GM23338 (cell line): ENCODE measurements around the gene SLC16A12. TPM values are rescaled to one million over a fixed set of nuclear protein-coding genes. Genes with fewer than 3 reads are reported as not detected.

ENCODE experiments used
- ATAC-seq: fragments of 200-7000 bp; cut with Tn5 transposase; 3 replicates; pipeline ENCODE4 v1.9.1; 2020
- DNase-seq: peaks from one replicate; pipeline ENCODE4 v3.0.0-alpha.2; 2015; ENCODE audit warnings: low spot score
- H2AFZ ChIP-seq: fragments of 200-600 bp; sonication (generic); 2 replicates; pipeline ENCODE4 v1.8.0; 2016; ENCODE audit warnings: antibody characterized with exemption, mild to moderate bottlenecking, moderate library complexity
- H3F3A ChIP-seq: fragments of 200-600 bp; sonication (generic); replicated peaks from 2 replicates; pipeline ENCODE4 v1.8.0; 2017; ENCODE audit warnings: antibody characterized with exemption, mixed run types, low read depth
- H3K27ac ChIP-seq: fragments of 200-600 bp; sonication (generic); 2 replicates; pipeline ENCODE4 v1.6.1; 2016; ENCODE audit warnings: low read depth
- H3K27me3 ChIP-seq: fragments of 200-600 bp; sonication (generic); 2 replicates; pipeline ENCODE4 v1.8.0; 2016; ENCODE audit warnings: mild to moderate bottlenecking, mixed run types, moderate library complexity; ENCODE audit not compliant: insufficient read depth
- H3K36me3 ChIP-seq: fragments of 200-600 bp; sonication (generic); 2 replicates; pipeline ENCODE4 v1.8.0; 2016; ENCODE audit warnings: mild to moderate bottlenecking; ENCODE audit not compliant: insufficient read depth
- H3K4me1 ChIP-seq: fragments of 200-600 bp; sonication (generic); 2 replicates; pipeline ENCODE4 v1.8.0; 2016; ENCODE audit warnings: mild to moderate bottlenecking, moderate library complexity; ENCODE audit not compliant: insufficient read depth
- H3K4me2 ChIP-seq: fragments of 200-600 bp; sonication (generic); 2 replicates; pipeline ENCODE4 v1.7.1; 2017; ENCODE audit warnings: mixed run types
- H3K4me3 ChIP-seq: fragments of 200-600 bp; sonication (generic); 2 replicates; pipeline ENCODE4 v1.6.1; 2016; ENCODE audit warnings: mixed run types
- H3K79me2 ChIP-seq: fragments of 200-600 bp; sonication (generic); replicated peaks from 2 replicates; pipeline ENCODE4 v1.8.0; 2017; ENCODE audit warnings: mild to moderate bottlenecking; ENCODE audit not compliant: insufficient read depth
- H3K9me2 ChIP-seq: fragments of 200-600 bp; sonication (generic); 2 replicates; pipeline ENCODE4 v1.8.0; 2017; ENCODE audit not compliant: insufficient read depth
- H4K20me1 ChIP-seq: fragments of 200-600 bp; sonication (generic); replicated peaks from 2 replicates; pipeline ENCODE4 v1.8.0; 2017; ENCODE audit warnings: mild to moderate bottlenecking; ENCODE audit not compliant: insufficient read depth
- H3K27ac Mint-ChIP-seq: 2 replicates; pipeline ENCODE4 v1.8.0; 2020; ENCODE audit warnings: inconsistent platforms, mild to moderate bottlenecking, moderate library complexity, mixed read lengths
- H3K27me3 Mint-ChIP-seq: 3 replicates; pipeline ENCODE4 v1.8.0; 2022; ENCODE audit warnings: low read depth, mild to moderate bottlenecking, moderate library complexity, mixed read lengths, inconsistent platforms; ENCODE audit not compliant: insufficient read depth, poor library complexity
- H3K36me3 Mint-ChIP-seq: 3 replicates; pipeline ENCODE4 v1.8.0; 2021; ENCODE audit warnings: low read depth, mild to moderate bottlenecking, inconsistent platforms, moderate library complexity, mixed read lengths
- H3K4me1 Mint-ChIP-seq: 3 replicates; pipeline ENCODE4 v1.8.0; 2020; ENCODE audit warnings: mild to moderate bottlenecking, inconsistent platforms, mixed read lengths
- H3K4me3 Mint-ChIP-seq: 3 replicates; pipeline ENCODE4 v1.8.0; 2021; ENCODE audit warnings: moderate library complexity, mild to moderate bottlenecking, inconsistent platforms, mixed read lengths
- H3K9me3 Mint-ChIP-seq: 3 replicates; pipeline ENCODE4 v1.8.0; 2020; ENCODE audit warnings: moderate library complexity, mild to moderate bottlenecking, inconsistent platforms, mixed read lengths
- CREB1 ChIP-seq: fragments of 250-450 bp; sonication (Bioruptor Pico); IDR thresholded peaks from 2 replicates; pipeline ENCODE4 v1.5.0; 2020; ENCODE audit warnings: low read depth, mild to moderate bottlenecking, moderate library complexity
- CTCF ChIP-seq, 2 experiments: fragments of 200-600 bp in 1 of 2; sonication (generic) in 1 of 2; conservative IDR thresholded peaks; 2 replicates each; pipeline versions ENCODE4 v1.5.1 to v1.6.1; 2016 to 2017; ENCODE audit warnings: antibody characterized with exemption in 2 of 2, low read depth in 2 of 2, mild to moderate bottlenecking in 2 of 2, moderate library complexity in 1 of 2
- ETS1 ChIP-seq: IDR thresholded peaks from 2 replicates; pipeline ENCODE4 v1.6.1; 2016; ENCODE audit warnings: antibody characterized with exemption
- EZH2 ChIP-seq: fragments of 200-600 bp; sonication (generic); IDR thresholded peaks from one replicate; pipeline ENCODE4 v1.8.0; 2017; ENCODE audit warnings: antibody characterized with exemption, mild to moderate bottlenecking, low read depth; ENCODE audit not compliant: unreplicated experiment
- EZH2phosphoT487 ChIP-seq: fragments of 200-600 bp; sonication (generic); IDR thresholded peaks from one replicate; pipeline ENCODE4 v1.8.1; 2018; ENCODE audit warnings: antibody characterized with exemption; ENCODE audit not compliant: unreplicated experiment
- JUNB ChIP-seq: IDR thresholded peaks from one replicate; pipeline ENCODE4 v1.6.1; 2016; ENCODE audit warnings: antibody characterized with exemption; ENCODE audit not compliant: unreplicated experiment
- NANOG ChIP-seq: IDR thresholded peaks from 2 replicates; pipeline ENCODE4 v1.6.1; 2016; ENCODE audit warnings: antibody characterized with exemption, borderline replicate concordance
- POLR2AphosphoS5 ChIP-seq: IDR thresholded peaks from 2 replicates; pipeline ENCODE4 v1.6.1; 2016; ENCODE audit warnings: antibody characterized with exemption, low read depth
- ZNF114 ChIP-seq: fragments of 250-450 bp; sonication (Bioruptor Pico); IDR thresholded peaks from 2 replicates; pipeline ENCODE4 v1.5.0; 2020; ENCODE audit warnings: mild to moderate bottlenecking, moderate library complexity
- ZNF331 ChIP-seq: fragments of 250-450 bp; sonication (Bioruptor Pico); IDR thresholded peaks from 2 replicates; pipeline ENCODE4 v1.5.0; 2020; ENCODE audit warnings: low read depth, mild to moderate bottlenecking, moderate library complexity
- ZNF462 ChIP-seq: fragments of 250-450 bp; sonication (Bioruptor Pico); IDR thresholded peaks from 2 replicates; pipeline ENCODE4 v1.5.0; 2020; ENCODE audit warnings: mild to moderate bottlenecking, moderate library complexity
- polyA plus RNA-seq: library from polyadenylated mRNA; unstranded; fragments of >200 nt; fragmentation: Nextera tagmentation; extraction: Ambion mirVana; gene quantifications from 2 replicates; pipeline ENCODE4 v1.2.1, GENCODE V29; 2016
- total RNA-seq: library from RNA; depleted of rRNA; stranded (reverse); fragments of >200 nt; shearing (Covaris generic); gene quantifications from 2 replicates; pipeline ENCODE4 v1.2.3, GENCODE V29; 2014

The SLC16A12 gene
- total and polyA plus RNA-seq, 2 experiments from 2014 or later = 0.84 to 2.0 TPM

- TF ChIP-seq CTCF (conservative IDR thresholded peaks at IDR 0.05; ENCODE audit: low read depth in 2 of 2) (no peak), ETS1 (no peak), EZH2phosphoT487 (no peak), CREB1 (CRISPR knock-in tag) (no peak), POLR2AphosphoS5 (no peak), ZNF331 (no peak)
Observed at GRCh38 chr10:89532476-89532875, 2.9 kb downstream of the SLC16A12 start (continued).

GRCh38 chr10:89531359-89531758 lies 4.0 kb downstream of the SLC16A12 start:
- DNase-seq (no peak), ATAC-seq (no peak)
- Histone ChIP-seq H3K79me2 (no peaks in the 10 kb centered on the region), H3K9me2 (no peaks in the 10 kb centered on the region), H3F3A (peaks cover 9% of the 10 kb centered on the region), H3K4me2 (no peak overlapping the region), H3K27ac (no peak overlapping the region), H3K27me3 (peaks cover 39% of the 10 kb centered on the region), H3K36me3 (no peaks in the 10 kb centered on the region), H3K4me1 (peaks cover 29% of the 10 kb centered on the region), H4K20me1 (no peaks in the 10 kb centered on the region), H3K4me3 (no peak overlapping the region), H2AFZ (no peak overlapping the region)
- H3K27ac Mint-ChIP-seq = no peak overlapping the region
- H3K9me3 Mint-ChIP-seq = no peaks in the 10 kb centered on the region
- H3K36me3 Mint-ChIP-seq = no peaks in the 10 kb centered on the region
- H3K27me3 Mint-ChIP-seq = peaks cover 17% of the 10 kb centered on the region
- no peak overlapping the region for H3K4me3 Mint-ChIP-seq
- H3K4me1 Mint-ChIP-seq = peaks cover 28% of the 10 kb centered on the region
- no peak for TF ChIP-seq EZH2phosphoT487
- no peak for TF ChIP-seq EZH2
- no peak for TF ChIP-seq ZNF462 (CRISPR knock-in tag)
- no peak for TF ChIP-seq ETS1
- no peak for TF ChIP-seq ZNF331
- TF ChIP-seq ZNF114 (CRISPR knock-in tag) = no peak
- TF ChIP-seq POLR2AphosphoS5 = no peak
- TF ChIP-seq JUNB = no peak
- no peak for TF ChIP-seq CTCF (conservative IDR thresholded peaks at IDR 0.05; ENCODE audit: low read depth in 2 of 2)
- no peak for TF ChIP-seq NANOG
